ENCODE data around the gene PTGES3.

DNA sequence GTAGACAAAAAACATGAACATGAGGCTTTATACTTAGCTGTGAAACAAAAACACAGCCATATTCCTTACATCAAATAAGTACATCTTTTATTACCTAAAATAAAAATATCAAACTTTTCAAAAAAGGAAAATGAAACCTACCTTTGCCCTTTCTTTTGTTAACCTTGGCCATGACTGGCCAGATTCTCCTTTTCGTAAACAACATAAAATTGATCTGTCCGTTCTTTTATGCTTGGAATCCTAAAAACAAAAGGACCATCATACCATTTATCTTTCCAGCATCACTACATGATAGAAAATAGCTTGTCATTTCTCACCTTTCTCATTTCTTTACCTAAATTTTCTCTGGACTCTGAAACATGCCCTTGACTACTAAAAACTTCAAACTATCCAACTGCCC is 16.5 kb downstream of the PTGES3 start:
- TF ChIP-seq SIN3A (IDR thresholded peaks at IDR 0.05; ENCODE audit: low read depth) (no peak), RAD21 (IDR thresholded peaks at IDR 0.05; ENCODE audit: low read depth) (no peak), EZH2 (IDR thresholded peaks at IDR 0.05) (no peak), POLR2A (IDR thresholded peaks at IDR 0.05; ENCODE audit: borderline replicate concordance, extremely low read depth, insufficient read depth, insufficient read length) (no peak), POLR2AphosphoS5 (IDR thresholded peaks at IDR 0.05; ENCODE audit: low read depth, low read length) (no peak), CEBPB (IDR thresholded peaks at IDR 0.05; ENCODE audit: low read depth) (no peak), SP1 (IDR thresholded peaks at IDR 0.05; ENCODE audit: low read depth) (no peak)
- TF ChIP-seq, protein P1, sequence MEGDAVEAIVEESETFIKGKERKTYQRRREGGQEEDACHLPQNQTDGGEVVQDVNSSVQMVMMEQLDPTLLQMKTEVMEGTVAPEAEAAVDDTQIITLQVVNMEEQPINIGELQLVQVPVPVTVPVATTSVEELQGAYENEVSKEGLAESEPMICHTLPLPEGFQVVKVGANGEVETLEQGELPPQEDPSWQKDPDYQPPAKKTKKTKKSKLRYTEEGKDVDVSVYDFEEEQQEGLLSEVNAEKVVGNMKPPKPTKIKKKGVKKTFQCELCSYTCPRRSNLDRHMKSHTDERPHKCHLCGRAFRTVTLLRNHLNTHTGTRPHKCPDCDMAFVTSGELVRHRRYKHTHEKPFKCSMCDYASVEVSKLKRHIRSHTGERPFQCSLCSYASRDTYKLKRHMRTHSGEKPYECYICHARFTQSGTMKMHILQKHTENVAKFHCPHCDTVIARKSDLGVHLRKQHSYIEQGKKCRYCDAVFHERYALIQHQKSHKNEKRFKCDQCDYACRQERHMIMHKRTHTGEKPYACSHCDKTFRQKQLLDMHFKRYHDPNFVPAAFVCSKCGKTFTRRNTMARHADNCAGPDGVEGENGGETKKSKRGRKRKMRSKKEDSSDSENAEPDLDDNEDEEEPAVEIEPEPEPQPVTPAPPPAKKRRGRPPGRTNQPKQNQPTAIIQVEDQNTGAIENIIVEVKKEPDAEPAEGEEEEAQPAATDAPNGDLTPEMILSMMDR (IDR thresholded peaks at IDR 0.05 in 2 of 3, conservative IDR thresholded peaks at IDR 0.05 in 1 of 3; ENCODE audit: borderline replicate concordance in 1 of 3, insufficient read depth in 1 of 3, low read depth in 2 of 3, low read length in 2 of 3): no peak
- TF ChIP-seq, protein P2, sequence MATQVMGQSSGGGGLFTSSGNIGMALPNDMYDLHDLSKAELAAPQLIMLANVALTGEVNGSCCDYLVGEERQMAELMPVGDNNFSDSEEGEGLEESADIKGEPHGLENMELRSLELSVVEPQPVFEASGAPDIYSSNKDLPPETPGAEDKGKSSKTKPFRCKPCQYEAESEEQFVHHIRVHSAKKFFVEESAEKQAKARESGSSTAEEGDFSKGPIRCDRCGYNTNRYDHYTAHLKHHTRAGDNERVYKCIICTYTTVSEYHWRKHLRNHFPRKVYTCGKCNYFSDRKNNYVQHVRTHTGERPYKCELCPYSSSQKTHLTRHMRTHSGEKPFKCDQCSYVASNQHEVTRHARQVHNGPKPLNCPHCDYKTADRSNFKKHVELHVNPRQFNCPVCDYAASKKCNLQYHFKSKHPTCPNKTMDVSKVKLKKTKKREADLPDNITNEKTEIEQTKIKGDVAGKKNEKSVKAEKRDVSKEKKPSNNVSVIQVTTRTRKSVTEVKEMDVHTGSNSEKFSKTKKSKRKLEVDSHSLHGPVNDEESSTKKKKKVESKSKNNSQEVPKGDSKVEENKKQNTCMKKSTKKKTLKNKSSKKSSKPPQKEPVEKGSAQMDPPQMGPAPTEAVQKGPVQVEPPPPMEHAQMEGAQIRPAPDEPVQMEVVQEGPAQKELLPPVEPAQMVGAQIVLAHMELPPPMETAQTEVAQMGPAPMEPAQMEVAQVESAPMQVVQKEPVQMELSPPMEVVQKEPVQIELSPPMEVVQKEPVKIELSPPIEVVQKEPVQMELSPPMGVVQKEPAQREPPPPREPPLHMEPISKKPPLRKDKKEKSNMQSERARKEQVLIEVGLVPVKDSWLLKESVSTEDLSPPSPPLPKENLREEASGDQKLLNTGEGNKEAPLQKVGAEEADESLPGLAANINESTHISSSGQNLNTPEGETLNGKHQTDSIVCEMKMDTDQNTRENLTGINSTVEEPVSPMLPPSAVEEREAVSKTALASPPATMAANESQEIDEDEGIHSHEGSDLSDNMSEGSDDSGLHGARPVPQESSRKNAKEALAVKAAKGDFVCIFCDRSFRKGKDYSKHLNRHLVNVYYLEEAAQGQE (IDR thresholded peaks at IDR 0.05; ENCODE audit: low read depth): no peak
